ENCODE measurements around the gene DDX25. TPM values are rescaled to one million over a fixed set of nuclear protein-coding genes. Genes with fewer than 3 reads are reported as not detected.

DDX25 gene
- total and polyA plus RNA-seq, 2 of the 13 experiments (the other 11 are each of a cell fraction or from before 2014, with no cell fraction given) = 0.17 to 0.29 TPM

DNA sequence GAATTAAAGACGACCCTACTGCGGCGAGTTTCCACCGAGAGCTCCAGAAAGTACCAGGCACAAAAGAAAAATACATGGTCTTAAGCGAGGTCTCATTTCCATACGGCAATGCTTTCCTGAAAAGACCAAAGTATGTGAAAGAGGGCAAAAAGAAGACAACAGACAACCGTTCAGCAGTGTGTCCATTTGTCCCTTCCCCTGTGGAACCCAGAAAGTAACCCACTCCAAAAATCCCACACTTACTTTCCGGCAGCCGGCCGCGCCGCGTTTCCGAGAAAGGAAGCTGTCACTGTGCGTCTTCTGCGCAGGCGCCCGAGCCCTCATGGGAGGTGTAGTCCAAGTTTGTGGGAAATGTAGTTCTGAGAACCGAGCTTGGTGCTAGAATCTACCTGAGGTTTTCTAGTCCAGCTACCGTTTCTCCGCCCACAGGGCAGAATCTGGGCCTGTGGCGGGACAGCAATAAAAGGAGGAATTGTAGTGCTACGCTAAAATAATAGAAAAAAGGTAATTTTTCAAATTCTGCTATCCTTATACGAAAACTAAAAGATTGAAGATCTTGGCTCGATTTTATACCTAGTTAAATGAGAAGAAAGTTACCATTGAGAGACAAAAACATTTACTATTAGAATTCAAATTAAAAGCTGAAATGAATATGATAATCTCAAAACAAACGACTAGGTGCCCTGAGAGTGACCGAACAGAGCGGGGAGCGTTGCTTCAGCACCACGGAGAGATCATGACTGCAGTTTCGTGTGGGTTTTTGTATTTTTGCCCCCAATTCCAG, 1.2 kb upstream of the DDX25 start, which contains the start of gene PUS3 (continued):
- TF ChIP-seq RFX3 (CRISPR knock-in tag; IDR thresholded peaks at IDR 0.05) (no peak), TBX2 (CRISPR knock-in tag; IDR thresholded peaks at IDR 0.05; ENCODE audit: borderline replicate concordance) (no peak; the same call in 1 of the 2 replicates), ZNF354B (CRISPR knock-in tag; IDR thresholded peaks at IDR 0.05) (no peak), ZNF781 (CRISPR knock-in tag; IDR thresholded peaks at IDR 0.05; ENCODE audit: borderline replicate concordance, not compliant biosample characterization) (peak; percentile 74), YY1 (IDR thresholded peaks at IDR 0.05; ENCODE audit: insufficient read depth, insufficient replicate concordance, low read depth, low read length) (no peak), ZNF619 (CRISPR knock-in tag; IDR thresholded peaks at IDR 0.05) (no peak), ATF1 (CRISPR knock-in tag; IDR thresholded peaks at IDR 0.05) (peak; percentile 88), GLI4 (CRISPR knock-in tag; IDR thresholded peaks at IDR 0.05; ENCODE audit: borderline replicate concordance) (no peak), NFIB (CRISPR knock-in tag; IDR thresholded peaks at IDR 0.05; ENCODE audit: borderline replicate concordance) (no peak), ZNF747 (CRISPR knock-in tag; IDR thresholded peaks at IDR 0.05; ENCODE audit: borderline replicate concordance) (no peak), NRL (CRISPR knock-in tag; IDR thresholded peaks at IDR 0.05; ENCODE audit: borderline replicate concordance) (no peak), ZFX (CRISPR knock-in tag; IDR thresholded peaks at IDR 0.05; ENCODE audit: low read depth) (peak; percentile 56; the same call in 1 of the 2 replicates), ZNF761 (CRISPR knock-in tag; conservative IDR thresholded peaks at IDR 0.05) (no peak), SOX6 (IDR thresholded peaks at IDR 0.05) (no peak), SOX6 (CRISPR knock-in tag; IDR thresholded peaks at IDR 0.05) (no peak), RARG (CRISPR knock-in tag; IDR thresholded peaks at IDR 0.05; ENCODE audit: low read depth) (no peak), ZNF577 (CRISPR knock-in tag; IDR thresholded peaks at IDR 0.05; ENCODE audit: borderline replicate concordance, low read depth) (no peak), ZNF24 (IDR thresholded peaks at IDR 0.05) (no peak), ZNF644 (CRISPR knock-in tag; IDR thresholded peaks at IDR 0.05; ENCODE audit: low read depth) (no peak), SYNCRIP (IDR thresholded peaks at IDR 0.05; ENCODE audit: insufficient read depth, low read depth, low read length) (no peak), CENPT (CRISPR knock-in tag; IDR thresholded peaks at IDR 0.05; ENCODE audit: low read depth) (no peak)
- TF ChIP-seq, protein P1, sequence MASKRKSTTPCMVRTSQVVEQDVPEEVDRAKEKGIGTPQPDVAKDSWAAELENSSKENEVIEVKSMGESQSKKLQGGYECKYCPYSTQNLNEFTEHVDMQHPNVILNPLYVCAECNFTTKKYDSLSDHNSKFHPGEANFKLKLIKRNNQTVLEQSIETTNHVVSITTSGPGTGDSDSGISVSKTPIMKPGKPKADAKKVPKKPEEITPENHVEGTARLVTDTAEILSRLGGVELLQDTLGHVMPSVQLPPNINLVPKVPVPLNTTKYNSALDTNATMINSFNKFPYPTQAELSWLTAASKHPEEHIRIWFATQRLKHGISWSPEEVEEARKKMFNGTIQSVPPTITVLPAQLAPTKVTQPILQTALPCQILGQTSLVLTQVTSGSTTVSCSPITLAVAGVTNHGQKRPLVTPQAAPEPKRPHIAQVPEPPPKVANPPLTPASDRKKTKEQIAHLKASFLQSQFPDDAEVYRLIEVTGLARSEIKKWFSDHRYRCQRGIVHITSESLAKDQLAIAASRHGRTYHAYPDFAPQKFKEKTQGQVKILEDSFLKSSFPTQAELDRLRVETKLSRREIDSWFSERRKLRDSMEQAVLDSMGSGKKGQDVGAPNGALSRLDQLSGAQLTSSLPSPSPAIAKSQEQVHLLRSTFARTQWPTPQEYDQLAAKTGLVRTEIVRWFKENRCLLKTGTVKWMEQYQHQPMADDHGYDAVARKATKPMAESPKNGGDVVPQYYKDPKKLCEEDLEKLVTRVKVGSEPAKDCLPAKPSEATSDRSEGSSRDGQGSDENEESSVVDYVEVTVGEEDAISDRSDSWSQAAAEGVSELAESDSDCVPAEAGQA (IDR thresholded peaks at IDR 0.05; ENCODE audit: low read depth) = 0 out of 2 replicates have a peak, but pooled peaks have one; percentile 22
- TF ChIP-seq, protein P1 (CRISPR knock-in tag; IDR thresholded peaks at IDR 0.05; ENCODE audit: borderline replicate concordance) = no peak
- TF ChIP-seq, protein P2, sequence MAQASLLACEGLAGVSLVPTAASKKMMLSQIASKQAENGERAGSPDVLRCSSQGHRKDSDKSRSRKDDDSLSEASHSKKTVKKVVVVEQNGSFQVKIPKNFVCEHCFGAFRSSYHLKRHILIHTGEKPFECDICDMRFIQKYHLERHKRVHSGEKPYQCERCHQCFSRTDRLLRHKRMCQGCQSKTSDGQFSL (CRISPR knock-in tag; IDR thresholded peaks at IDR 0.05) = no peak
